Measurements from ENCODE around the gene PCYOX1L. TPM values are rescaled to one million over a fixed set of nuclear protein-coding genes. Genes with fewer than 3 reads are reported as not detected.
"Not testable (repeated sequence)": the region's sequence is repeated elsewhere in the genome, so short reads cannot be mapped to it uniquely, and the experiment has no call there.

PCYOX1L gene
- total RNA-seq, 2 donors from 2014 or later = 11.9 to 19.7 TPM

GRCh38 chr5:149394996-149395395, 37.1 kb downstream of the PCYOX1L start:
- H3K27ac Mint-ChIP-seq; H3K36me3 Mint-ChIP-seq (ENCODE audit: low read depth); H3K9me3 Mint-ChIP-seq; ATAC-seq (replicated peaks); H3K27me3 Mint-ChIP-seq; H3K4me1 Mint-ChIP-seq; H3K4me3 Mint-ChIP-seq: not testable (repeated sequence)

GRCh38 chr5:149397530-149397929, 39.7 kb downstream of the PCYOX1L start:
- no peak overlapping the region for H3K4me3 Mint-ChIP-seq
- no peaks in the 10 kb centered on the region for H3K4me1 Mint-ChIP-seq
- no peaks in the 10 kb centered on the region for H3K36me3 Mint-ChIP-seq (ENCODE audit: low read depth)
- no peak overlapping the region for H3K27ac Mint-ChIP-seq
- no peaks in the 10 kb centered on the region for H3K9me3 Mint-ChIP-seq
- peaks cover 7% of the 10 kb centered on the region for H3K27me3 Mint-ChIP-seq
- ATAC-seq (replicated peaks) = no peak

- H3K27me3 Mint-ChIP-seq; H3K4me1 Mint-ChIP-seq; H3K27ac Mint-ChIP-seq; H3K9me3 Mint-ChIP-seq; H3K36me3 Mint-ChIP-seq (ENCODE audit: low read depth); ATAC-seq (replicated peaks); H3K4me3 Mint-ChIP-seq: not testable (repeated sequence)
Observed at GRCh38 chr5:149398747-149399266, 41.0 kb downstream of the PCYOX1L start.

GRCh38 chr5:149399775-149400174, 41.9 kb downstream of the PCYOX1L start:
- no peak overlapping the region for H3K27ac Mint-ChIP-seq
- ATAC-seq (replicated peaks) = no peak
- no peaks in the 10 kb centered on the region for H3K4me1 Mint-ChIP-seq
- no peaks in the 10 kb centered on the region for H3K9me3 Mint-ChIP-seq
- no peaks in the 10 kb centered on the region for H3K36me3 Mint-ChIP-seq (ENCODE audit: low read depth)
- no peak overlapping the region for H3K4me3 Mint-ChIP-seq
- H3K27me3 Mint-ChIP-seq = peaks cover 7% of the 10 kb centered on the region

- Mint-ChIP-seq H3K4me1 (no peaks in the 10 kb centered on the region), H3K27me3 (peaks cover 7% of the 10 kb centered on the region), H3K4me3 (no peak overlapping the region), H3K27ac (no peak overlapping the region), H3K36me3 (ENCODE audit: low read depth) (no peaks in the 10 kb centered on the region), H3K9me3 (no peaks in the 10 kb centered on the region)
- no peak for ATAC-seq (replicated peaks)
Observed at GRCh38 chr5:149400304-149400703, 42.5 kb downstream of the PCYOX1L start.

- H3K4me3 Mint-ChIP-seq = no peak overlapping the region
- H3K9me3 Mint-ChIP-seq = no peaks in the 10 kb centered on the region
- no peaks in the 10 kb centered on the region for H3K36me3 Mint-ChIP-seq (ENCODE audit: low read depth)
- no peak for ATAC-seq (replicated peaks)
- H3K27me3 Mint-ChIP-seq = peaks cover 7% of the 10 kb centered on the region
- H3K27ac Mint-ChIP-seq = no peak overlapping the region
- no peaks in the 10 kb centered on the region for H3K4me1 Mint-ChIP-seq
Observed at GRCh38 chr5:149401051-149401450, 43.2 kb downstream of the PCYOX1L start.

- no peaks in the 10 kb centered on the region for H3K9me3 Mint-ChIP-seq
- ATAC-seq (replicated peaks) = no peak
- H3K4me3 Mint-ChIP-seq = no peak overlapping the region
- H3K27me3 Mint-ChIP-seq = peaks cover 4% of the 10 kb centered on the region
- no peaks in the 10 kb centered on the region for H3K36me3 Mint-ChIP-seq (ENCODE audit: low read depth)
- H3K27ac Mint-ChIP-seq = no peak overlapping the region
- H3K4me1 Mint-ChIP-seq = no peaks in the 10 kb centered on the region
Observed at GRCh38 chr5:149402291-149402690, 44.4 kb downstream of the PCYOX1L start.

GRCh38 chr5:149403923-149404745, 46.3 kb downstream of the PCYOX1L start:
- H3K4me1 Mint-ChIP-seq = no peaks in the 10 kb centered on the region
- H3K4me3 Mint-ChIP-seq = no peak overlapping the region
- no peaks in the 10 kb centered on the region for H3K9me3 Mint-ChIP-seq
- H3K27ac Mint-ChIP-seq = no peak overlapping the region
- ATAC-seq (replicated peaks) = no peak
- peaks cover 3% of the 10 kb centered on the region for H3K27me3 Mint-ChIP-seq
- H3K36me3 Mint-ChIP-seq (ENCODE audit: low read depth) = no peaks in the 10 kb centered on the region

- no peaks in the 10 kb centered on the region for H3K9me3 Mint-ChIP-seq
- no peak for ATAC-seq (replicated peaks)
- H3K36me3 Mint-ChIP-seq (ENCODE audit: low read depth) = no peaks in the 10 kb centered on the region
- peaks cover 3% of the 10 kb centered on the region for H3K27me3 Mint-ChIP-seq
- H3K4me3 Mint-ChIP-seq = no peak overlapping the region
- no peak overlapping the region for H3K27ac Mint-ChIP-seq
- H3K4me1 Mint-ChIP-seq = no peaks in the 10 kb centered on the region
Observed at GRCh38 chr5:149404746-149405549, 47.1 kb downstream of the PCYOX1L start.

- no peak overlapping the region for H3K4me3 Mint-ChIP-seq
- H3K9me3 Mint-ChIP-seq = no peaks in the 10 kb centered on the region
- no peak for ATAC-seq (replicated peaks)
- no peaks in the 10 kb centered on the region for H3K36me3 Mint-ChIP-seq (ENCODE audit: low read depth)
- H3K27ac Mint-ChIP-seq = no peak overlapping the region
- H3K27me3 Mint-ChIP-seq = peaks cover 3% of the 10 kb centered on the region
- no peaks in the 10 kb centered on the region for H3K4me1 Mint-ChIP-seq
Observed at GRCh38 chr5:149405550-149406202, 47.8 kb downstream of the PCYOX1L start.

GRCh38 chr5:149406203-149406978, 48.5 kb downstream of the PCYOX1L start:
- H3K27me3 Mint-ChIP-seq = peaks cover 3% of the 10 kb centered on the region

GRCh38 chr5:149406979-149407306, 49.1 kb downstream of the PCYOX1L start:
- Mint-ChIP-seq H3K4me3 (no peak overlapping the region), H3K9me3 (no peaks in the 10 kb centered on the region), H3K36me3 (ENCODE audit: low read depth) (no peaks in the 10 kb centered on the region), H3K27ac (no peak overlapping the region), H3K27me3 (peaks cover 3% of the 10 kb centered on the region), H3K4me1 (no peaks in the 10 kb centered on the region)
- ATAC-seq (replicated peaks) = no peak

More at GRCh38 chr5:149406203-149406978, 48.5 kb downstream of the PCYOX1L start:
- no peak overlapping the region for H3K4me3 Mint-ChIP-seq
- no peaks in the 10 kb centered on the region for H3K9me3 Mint-ChIP-seq
- H3K27ac Mint-ChIP-seq = no peak overlapping the region
- no peaks in the 10 kb centered on the region for H3K4me1 Mint-ChIP-seq
- ATAC-seq (replicated peaks) = no peak
- H3K36me3 Mint-ChIP-seq (ENCODE audit: low read depth) = no peaks in the 10 kb centered on the region

GRCh38 chr5:149407323-149408251, 49.7 kb downstream of the PCYOX1L start:
- ATAC-seq (replicated peaks) = no peak
- H3K27me3 Mint-ChIP-seq = peaks cover 3% of the 10 kb centered on the region
- H3K27ac Mint-ChIP-seq = no peak overlapping the region
- no peaks in the 10 kb centered on the region for H3K4me1 Mint-ChIP-seq
- H3K4me3 Mint-ChIP-seq = no peak overlapping the region
- H3K36me3 Mint-ChIP-seq (ENCODE audit: low read depth) = no peaks in the 10 kb centered on the region
- no peaks in the 10 kb centered on the region for H3K9me3 Mint-ChIP-seq
